HG03045 (cell line): ENCODE results near the gene ZDHHC19.
A peak's percentile ranks its signal among the peaks of the same experiment; 100 is the strongest.
"Not testable (repeated sequence)": the region's sequence is repeated elsewhere in the genome, so short reads cannot be mapped to it uniquely, and the experiment has no call there.

ENCODE experiments used
- ATAC-seq: cut with Tn5 transposase; IDR thresholded peaks from one replicate; pipeline ENCODE4 v1.9.1; 2021; ENCODE audit warnings: mild to moderate bottlenecking, moderate library complexity; ENCODE audit not compliant: unreplicated experiment

Gene ZDHHC19

GRCh38 chr3:196225763-196226364 lies 14.7 kb upstream of the ZDHHC19 start:
- ATAC-seq = no peak

DNA sequence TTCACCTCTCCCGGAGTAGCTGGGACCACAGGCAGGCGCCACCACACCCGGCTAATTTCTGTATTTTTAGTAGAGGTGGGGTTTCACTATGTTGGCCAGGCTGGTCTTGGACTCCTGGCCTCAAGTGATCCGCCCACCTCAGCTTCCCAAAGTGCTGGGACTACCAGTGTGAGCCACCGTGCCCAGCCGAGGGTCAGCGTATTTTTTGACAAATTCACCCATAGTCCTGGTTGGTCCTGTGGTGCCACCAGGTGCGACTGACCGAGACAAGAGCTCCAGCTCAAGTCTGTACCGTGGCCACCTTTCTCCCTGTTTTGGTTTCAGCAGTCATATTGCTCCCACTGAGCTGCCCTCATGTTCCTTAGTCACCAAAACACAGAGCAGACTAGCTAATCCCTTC lies 13.9 kb upstream of the ZDHHC19 start:
- no peak for ATAC-seq

- no peak for ATAC-seq
Observed at GRCh38 chr3:196222876-196223595, 11.8 kb upstream of the ZDHHC19 start.

DNA sequence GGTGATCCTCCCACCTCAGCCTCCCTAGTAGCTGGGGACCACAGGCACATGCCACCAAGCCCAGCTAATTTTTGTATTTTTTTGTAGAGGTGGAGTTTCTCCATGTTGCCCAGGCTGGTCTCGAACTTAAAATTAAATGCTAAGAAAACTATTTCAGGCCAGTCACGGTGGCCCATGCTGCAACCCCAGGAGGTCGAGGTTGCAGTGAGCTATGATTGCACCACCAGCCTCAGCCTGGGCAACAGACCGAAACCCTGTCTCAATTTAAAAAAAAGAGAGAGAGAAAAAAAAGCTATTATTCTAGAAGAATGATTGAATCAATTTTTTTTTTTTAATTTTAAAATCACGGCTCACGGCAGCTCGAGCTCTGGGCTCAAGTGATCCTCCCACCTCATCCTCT lies 9.8 kb upstream of the ZDHHC19 start:
- ATAC-seq = no peak

- ATAC-seq = no peak
Observed at GRCh38 chr3:196220587-196220986, 9.4 kb upstream of the ZDHHC19 start.

GRCh38 chr3:196219970-196220311 lies 8.7 kb upstream of the ZDHHC19 start:
- ATAC-seq = no peak

DNA sequence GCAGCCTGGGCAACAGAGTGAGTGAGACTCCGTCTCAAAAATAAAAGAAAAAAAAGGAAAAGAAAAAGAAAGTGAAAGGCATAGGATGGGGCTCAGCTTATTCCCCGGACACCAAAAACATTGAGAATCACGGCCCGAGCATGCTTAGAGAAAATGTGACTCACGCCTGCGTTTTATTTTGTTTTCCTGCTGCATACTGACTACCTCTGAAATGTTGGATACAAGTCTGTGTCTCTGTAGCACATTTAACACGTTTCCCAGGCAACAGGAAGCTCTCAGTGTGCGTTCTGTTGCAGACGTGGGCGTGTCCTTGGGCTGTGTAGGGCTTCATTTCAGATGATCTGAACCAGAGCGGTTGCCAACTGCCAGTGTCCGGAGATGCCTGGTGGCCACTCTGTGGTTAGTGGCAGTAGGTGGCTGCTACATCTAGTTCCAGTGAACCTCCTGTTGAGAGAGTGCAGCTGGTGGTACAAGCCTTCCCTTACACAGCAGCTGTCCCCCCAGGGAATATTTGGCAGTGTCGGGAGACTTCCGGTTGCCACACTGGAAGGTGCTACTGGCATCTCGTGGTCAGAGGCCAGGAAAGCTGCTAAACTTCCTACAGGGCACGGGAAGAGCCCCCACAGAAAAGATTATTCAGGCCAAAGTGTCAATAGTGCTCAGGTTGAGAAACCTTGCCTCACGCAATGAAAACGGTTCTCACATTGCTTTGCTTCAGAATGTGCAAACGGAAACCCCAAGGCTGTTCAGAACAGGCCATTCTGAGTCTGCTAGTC lies 8.2 kb upstream of the ZDHHC19 start:
- ATAC-seq = peak; percentile 50

DNA sequence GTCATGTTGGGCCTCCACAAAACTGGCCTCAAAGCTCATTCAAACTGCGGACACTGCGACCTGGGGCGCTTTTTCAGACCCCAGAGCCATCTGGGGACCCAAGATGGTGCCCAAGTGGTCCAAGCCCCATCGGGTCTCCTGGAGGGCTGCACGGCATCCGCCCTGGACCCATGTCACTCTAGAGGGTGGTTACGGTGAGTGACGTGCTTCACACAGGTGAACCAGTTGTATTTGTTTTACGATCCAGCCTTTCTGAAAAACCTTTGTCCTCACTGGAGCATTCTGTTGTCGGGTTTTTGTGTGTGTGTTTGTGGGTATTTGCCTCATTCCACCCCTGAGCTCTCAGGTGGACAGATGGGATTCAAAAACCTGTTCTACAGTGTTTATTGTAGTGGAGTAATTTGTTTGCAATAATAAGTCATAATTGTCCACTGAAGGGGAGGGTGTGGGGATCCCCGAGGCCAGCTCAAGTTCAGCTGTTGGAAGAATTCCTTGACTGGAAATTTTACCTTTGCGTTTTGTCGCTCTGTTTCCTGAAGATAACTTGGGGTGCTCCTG lies 7.0 kb upstream of the ZDHHC19 start:
- ATAC-seq = no peak

DNA sequence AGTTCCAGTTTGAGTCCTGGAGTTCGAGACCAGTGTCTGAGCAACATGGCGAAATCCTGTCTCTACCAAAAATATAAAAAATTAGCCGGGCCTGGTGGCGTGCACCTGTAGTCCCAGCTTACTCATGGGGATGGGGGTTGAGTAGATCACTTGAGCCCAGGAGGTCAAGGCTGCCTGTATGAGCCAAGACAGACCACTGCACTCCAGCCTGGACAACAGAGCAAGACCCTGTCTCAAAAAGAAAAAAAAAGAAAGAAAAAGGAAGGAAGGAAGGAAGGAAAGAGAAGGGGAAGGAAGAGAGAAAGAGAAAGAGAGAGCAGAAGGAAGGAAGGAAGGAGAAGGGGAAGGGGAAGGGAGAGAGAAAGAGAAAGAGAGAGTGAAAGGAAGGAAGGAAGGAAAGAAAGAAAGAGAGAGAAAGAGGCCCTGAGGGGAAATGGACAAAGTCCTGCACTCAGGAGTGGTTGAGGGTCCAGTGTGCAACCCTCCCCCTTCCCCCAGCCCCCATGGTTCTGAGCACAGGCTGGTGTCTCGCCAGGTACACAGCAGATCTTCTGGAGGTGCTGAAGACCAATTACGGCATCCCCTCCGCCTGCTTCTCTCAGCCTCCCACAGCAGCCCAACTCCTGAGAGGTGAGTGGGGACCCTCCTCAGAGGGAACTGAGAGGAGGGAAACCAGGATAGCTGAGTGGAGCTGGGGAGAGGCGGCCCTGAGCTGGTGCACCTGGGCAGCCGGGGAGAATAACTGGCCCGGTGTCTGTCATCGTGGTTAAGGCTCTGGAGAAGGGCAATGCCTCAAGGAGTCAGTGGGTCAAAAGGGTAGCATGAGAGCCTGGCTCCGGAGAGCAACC lies 6.3 kb upstream of the ZDHHC19 start:
- no peak for ATAC-seq

DNA sequence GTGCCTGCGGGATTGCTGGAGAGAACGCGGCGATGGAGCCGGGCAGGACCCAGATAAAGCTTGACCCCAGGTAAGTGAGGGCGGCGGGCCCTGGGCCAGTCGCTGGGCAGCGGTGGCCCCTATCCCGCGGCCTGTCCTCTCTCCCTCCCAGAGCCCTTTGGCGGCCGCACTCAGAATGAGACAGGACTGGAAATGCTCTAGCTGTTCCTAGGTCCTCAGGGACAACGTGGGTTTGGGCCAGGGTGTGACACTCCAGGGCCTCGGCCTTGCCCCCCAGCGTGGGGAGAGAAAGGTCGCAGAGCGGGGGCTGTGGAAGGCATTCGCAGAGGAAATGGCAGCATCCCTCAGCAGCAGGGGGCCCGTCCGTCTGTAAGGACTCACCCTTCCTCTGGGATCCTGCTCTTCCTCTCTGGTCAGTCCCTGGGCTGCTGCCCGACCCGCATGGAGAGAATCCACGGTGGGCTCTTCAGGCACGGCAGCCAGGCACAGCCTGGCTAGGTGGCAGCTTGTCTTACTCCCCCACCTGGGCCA lies 5.5 kb upstream of the ZDHHC19 start:
- no peak for ATAC-seq

DNA sequence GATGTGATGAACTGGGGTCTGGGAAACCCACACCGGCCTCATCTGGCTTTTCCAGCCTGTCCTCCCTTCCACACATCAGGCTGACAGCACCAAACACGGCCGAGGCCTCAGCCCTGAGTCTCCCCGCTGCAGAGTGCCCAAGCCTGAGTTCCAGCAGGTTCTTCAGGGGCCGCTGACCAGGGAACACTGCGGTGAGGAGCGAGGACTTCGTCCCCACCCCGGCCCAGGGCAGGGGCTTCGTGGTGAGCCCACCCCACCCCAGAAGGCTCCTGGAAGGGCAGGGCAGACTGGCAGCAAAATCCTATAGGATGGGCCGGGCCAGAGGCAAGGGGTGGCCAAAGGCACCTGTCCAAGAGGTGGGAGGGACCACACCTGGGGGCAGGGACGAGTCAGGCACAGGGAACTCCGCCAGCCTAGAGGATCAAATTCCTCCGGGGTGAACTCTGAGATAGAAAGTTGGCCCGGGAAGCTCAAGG lies 4.9 kb upstream of the ZDHHC19 start, which contains the start of gene SLC51A:
SLC51A (plus strand) TSS at position 446 of the 476 bp plus-strand sequence. CDS start 179 bp downstream, outside the sequence.
- ATAC-seq = no peak

- no peak for ATAC-seq
Observed at GRCh38 chr3:196215493-196216020, 4.4 kb upstream of the ZDHHC19 start.

DNA sequence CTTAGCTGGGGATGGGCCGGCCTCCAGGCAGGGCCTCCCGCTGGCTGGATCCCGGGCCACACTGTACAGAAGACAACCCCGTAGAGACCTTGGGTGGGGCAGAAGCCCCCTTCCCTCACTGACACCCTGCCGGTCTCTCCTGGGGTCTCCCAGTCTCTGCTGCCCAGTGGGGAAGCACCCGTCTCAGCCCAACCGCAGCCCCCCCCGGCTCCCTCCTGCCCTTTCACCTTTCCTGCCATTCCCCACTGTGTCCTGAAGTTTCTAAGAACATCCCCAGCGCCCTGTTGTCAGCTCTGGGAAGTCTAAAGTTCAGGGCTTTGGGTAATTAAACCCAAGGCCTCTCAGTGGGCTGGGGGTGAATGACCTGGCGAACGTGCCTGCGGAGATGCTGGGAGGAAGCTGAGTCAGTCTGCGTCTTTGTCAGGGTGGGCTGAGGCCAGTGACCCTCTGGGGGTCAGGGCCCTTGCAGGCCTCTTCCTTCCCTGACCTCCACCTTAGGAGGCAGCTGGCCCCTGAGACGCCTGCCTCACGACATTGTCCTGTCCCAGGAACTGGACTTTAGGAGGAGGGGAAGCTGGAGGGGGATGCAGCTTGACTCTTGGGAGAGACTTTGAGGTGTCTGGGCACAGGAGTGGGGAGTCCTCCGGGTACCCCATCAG lies 3.7 kb upstream of the ZDHHC19 start:
- ATAC-seq = no peak

GRCh38 chr3:196209944-196210672 lies 1.1 kb downstream of the ZDHHC19 start:
- ATAC-seq = not testable (repeated sequence)

- no peak for ATAC-seq
Observed at GRCh38 chr3:196208942-196209695, 2.1 kb downstream of the ZDHHC19 start.

GRCh38 chr3:196207833-196208607 lies 3.2 kb downstream of the ZDHHC19 start:
- ATAC-seq = no peak

DNA sequence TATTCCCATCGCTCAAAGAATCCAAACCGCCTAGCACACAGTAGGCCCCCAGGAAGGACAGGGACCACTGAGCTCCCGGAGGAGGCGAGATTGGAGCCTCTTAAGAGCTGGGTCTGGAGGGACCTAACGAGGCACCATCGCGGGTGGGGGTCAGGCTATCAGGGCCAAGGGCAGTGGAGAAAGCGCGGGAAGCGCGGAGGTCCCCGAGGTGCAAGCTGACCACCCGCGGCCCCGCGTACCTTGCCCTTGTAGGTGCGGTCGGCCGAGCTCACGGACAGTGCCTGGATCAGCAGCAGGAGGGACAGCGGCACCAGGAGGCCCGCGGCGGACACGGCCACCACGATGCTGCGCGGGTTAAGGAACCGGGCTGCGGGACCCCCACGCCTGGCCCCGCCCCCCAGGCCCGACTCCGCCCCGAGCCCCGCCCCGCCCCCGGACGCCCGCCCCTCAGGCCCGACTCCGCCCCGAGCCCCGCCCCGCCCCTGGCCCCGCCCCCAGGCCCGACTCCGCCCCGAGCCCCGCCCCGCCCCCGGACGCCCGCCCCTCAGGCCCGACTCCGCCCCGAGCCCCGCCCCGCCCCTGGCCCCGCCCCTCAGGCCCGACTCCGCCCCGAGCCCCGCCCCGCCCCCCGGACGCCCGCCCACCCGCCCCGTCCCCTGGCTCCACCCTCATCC lies 3.9 kb downstream of the ZDHHC19 start:
- no peak for ATAC-seq
